A673 (cell line): ENCODE measurements around the gene TRIP12. TPM values are rescaled to one million over a fixed set of nuclear protein-coding genes. Genes with fewer than 3 reads are reported as not detected.

Experiments used
- BruUV-seq: library from RNA; stranded (reverse); fragments of 400-500 nt; replicated peaks from 2 replicates; lab custom pipeline; 2021; lab: Mats Ljungman, UMichigan
- CTCF ChIA-PET: fragments of 300-600 bp; sonication (Branson Sonifier 250); formaldehyde crosslinking; loops from one replicate; lab custom pipeline; 2022; ENCODE audit warnings: antibody characterized with exemption; lab: Charles Lee
- POLR2A ChIA-PET: fragments of 300-600 bp; sonication (Branson Sonifier 250); formaldehyde crosslinking; loops from one replicate; lab custom pipeline; 2022; ENCODE audit warnings: antibody characterized with exemption; ENCODE audit not compliant: low non-redundant PET; lab: Charles Lee
- DNase-seq: peaks from one replicate; pipeline ENCODE4 v3.0.0-alpha.2; 2015; ENCODE audit warnings: low spot score
- H3K27ac ChIP-seq: fragments of 200-600 bp; sonication (generic); 2 replicates; pipeline ENCODE4 v1.5.1; 2016; ENCODE audit warnings: mixed run types, low read depth, mild to moderate bottlenecking, mixed read lengths, antibody characterized with exemption, low read length; ENCODE audit not compliant: poor library complexity, severe bottlenecking
- H3K27me3 ChIP-seq: fragments of 200-600 bp; sonication (generic); replicated peaks from 2 replicates; pipeline ENCODE4 v1.6.1; 2017; ENCODE audit warnings: mixed run types, low read depth, mild to moderate bottlenecking, mixed read lengths, antibody characterized with exemption, low read length; ENCODE audit not compliant: insufficient read depth, poor library complexity
- H3K36me3 ChIP-seq: fragments of 200-600 bp; sonication (generic); 2 replicates; pipeline ENCODE4 v1.6.1; 2016; ENCODE audit warnings: mixed run types, mild to moderate bottlenecking, mixed read lengths, antibody characterized with exemption, low read length; ENCODE audit not compliant: insufficient read depth, poor library complexity, severe bottlenecking
- H3K4me1 ChIP-seq: fragments of 200-600 bp; sonication (generic); 2 replicates; pipeline ENCODE4 v1.6.1; 2017; ENCODE audit warnings: mixed run types, mild to moderate bottlenecking, mixed read lengths, antibody characterized with exemption, low read length; ENCODE audit not compliant: insufficient read depth, poor library complexity, severe bottlenecking
- H3K4me3 ChIP-seq: fragments of 200-600 bp; sonication (generic); 2 replicates; pipeline ENCODE4 v1.5.1; 2016; ENCODE audit warnings: low read depth, mixed run types, mild to moderate bottlenecking, mixed read lengths, low read length; ENCODE audit not compliant: poor library complexity, severe bottlenecking
- H3K9me3 ChIP-seq: fragments of 200-600 bp; sonication (generic); 2 replicates; pipeline ENCODE4 v1.6.1; 2016; ENCODE audit warnings: mixed run types, low read depth, mild to moderate bottlenecking, mixed read lengths, antibody characterized with exemption, low read length; ENCODE audit not compliant: poor library complexity, severe bottlenecking
- EZH2 ChIP-seq: fragments of 200-600 bp; sonication (generic); IDR thresholded peaks from 2 replicates; pipeline ENCODE4 v1.6.1; 2017; ENCODE audit warnings: borderline replicate concordance, low read depth, mild to moderate bottlenecking, mixed read lengths, antibody characterized with exemption, low read length; ENCODE audit not compliant: poor library complexity, severe bottlenecking
- intact Hi-C: fragments of 100-400 bp; cut with micrococcal nuclease; formaldehyde crosslinking; loops from one replicate; pipeline ENCODE4 v1.10.0; 2022; ENCODE audit not compliant: unreplicated experiment
- total RNA-seq: library from RNA; stranded (reverse); gene quantifications from 2 replicates; pipeline ENCODE4 v1.2.3, GENCODE V29; 2021
- TF ChIP-seq, protein P1 (sequence below): fragments of 300-800, 200-600 bp; sonication (generic); conservative IDR thresholded peaks from 2 replicates; pipeline ENCODE4 v1.5.1; 2017; ENCODE audit warnings: low read depth, mild to moderate bottlenecking, antibody characterized with exemption, low read length, moderate library complexity, mixed read lengths

TRIP12 gene
- total RNA-seq, 1 experiment from 2014 or later = 300 TPM

DNA sequence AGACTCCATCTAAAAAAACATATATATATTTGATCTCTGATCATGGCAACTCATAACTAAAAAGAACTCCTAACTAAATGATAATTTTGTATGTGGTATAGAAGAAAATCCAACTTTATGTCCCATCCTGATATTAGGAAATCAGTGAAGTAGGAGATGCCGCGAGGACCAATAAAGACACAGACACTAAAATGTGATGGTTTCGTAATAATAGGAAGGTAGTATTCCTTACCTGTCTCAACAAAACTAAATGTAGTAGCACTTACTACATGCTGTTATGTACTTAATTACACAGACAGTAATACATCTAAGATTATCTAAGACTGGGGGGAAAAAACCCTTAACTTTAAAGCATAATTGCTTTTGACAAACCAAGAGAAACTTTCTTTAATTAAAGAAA lies 63.5 kb downstream of the TRIP12 start:
- H3K36me3 ChIP-seq = peaks cover 29% of the 10 kb centered on the region
- ChIA-PET CTCF (no interaction called here), POLR2A (no interaction called here)
- DNase-seq = no peak
- no peaks in the 10 kb centered on the region for H3K9me3 ChIP-seq
- no peak overlapping the region for H3K27ac ChIP-seq
- BruUV-seq = no TSS peak
- TF ChIP-seq EZH2 = no peak
- peaks cover 13% of the 10 kb centered on the region for H3K4me1 ChIP-seq
- H3K4me3 ChIP-seq = no peak overlapping the region
- no peaks in the 10 kb centered on the region for H3K27me3 ChIP-seq
- intact Hi-C loops = no loop called here

DNA sequence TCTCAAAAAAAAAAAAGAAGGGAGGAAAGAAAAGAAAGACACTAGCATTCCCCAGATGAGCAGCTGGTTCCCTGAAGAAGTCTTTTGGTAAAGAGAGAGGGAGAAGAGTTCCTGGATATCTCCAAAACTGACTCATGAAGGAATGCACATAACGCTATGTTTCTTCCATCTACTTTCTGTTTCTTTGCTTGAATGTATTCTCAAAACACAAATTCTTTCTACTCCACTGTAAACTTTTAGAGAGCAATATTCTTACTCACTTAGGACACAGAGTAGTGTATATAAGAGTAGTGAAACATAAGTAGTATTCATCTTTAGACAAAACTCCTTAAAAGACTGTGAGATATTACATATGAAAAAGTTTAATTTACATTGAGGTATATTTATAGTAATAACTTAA lies 64.2 kb downstream of the TRIP12 start:
- Histone ChIP-seq H3K27ac (no peak overlapping the region), H3K27me3 (no peaks in the 10 kb centered on the region), H3K9me3 (no peaks in the 10 kb centered on the region), H3K36me3 (peaks cover 29% of the 10 kb centered on the region), H3K4me3 (no peak overlapping the region), H3K4me1 (peaks cover 20% of the 10 kb centered on the region)
- BruUV-seq = no TSS peak
- intact Hi-C loops = no loop called here
- CTCF ChIA-PET = no interaction called here
- POLR2A ChIA-PET = no interaction called here
- TF ChIP-seq EZH2 = no peak
- TF ChIP-seq, protein P1, sequence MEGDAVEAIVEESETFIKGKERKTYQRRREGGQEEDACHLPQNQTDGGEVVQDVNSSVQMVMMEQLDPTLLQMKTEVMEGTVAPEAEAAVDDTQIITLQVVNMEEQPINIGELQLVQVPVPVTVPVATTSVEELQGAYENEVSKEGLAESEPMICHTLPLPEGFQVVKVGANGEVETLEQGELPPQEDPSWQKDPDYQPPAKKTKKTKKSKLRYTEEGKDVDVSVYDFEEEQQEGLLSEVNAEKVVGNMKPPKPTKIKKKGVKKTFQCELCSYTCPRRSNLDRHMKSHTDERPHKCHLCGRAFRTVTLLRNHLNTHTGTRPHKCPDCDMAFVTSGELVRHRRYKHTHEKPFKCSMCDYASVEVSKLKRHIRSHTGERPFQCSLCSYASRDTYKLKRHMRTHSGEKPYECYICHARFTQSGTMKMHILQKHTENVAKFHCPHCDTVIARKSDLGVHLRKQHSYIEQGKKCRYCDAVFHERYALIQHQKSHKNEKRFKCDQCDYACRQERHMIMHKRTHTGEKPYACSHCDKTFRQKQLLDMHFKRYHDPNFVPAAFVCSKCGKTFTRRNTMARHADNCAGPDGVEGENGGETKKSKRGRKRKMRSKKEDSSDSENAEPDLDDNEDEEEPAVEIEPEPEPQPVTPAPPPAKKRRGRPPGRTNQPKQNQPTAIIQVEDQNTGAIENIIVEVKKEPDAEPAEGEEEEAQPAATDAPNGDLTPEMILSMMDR = no peak
- no peak for DNase-seq

DNA sequence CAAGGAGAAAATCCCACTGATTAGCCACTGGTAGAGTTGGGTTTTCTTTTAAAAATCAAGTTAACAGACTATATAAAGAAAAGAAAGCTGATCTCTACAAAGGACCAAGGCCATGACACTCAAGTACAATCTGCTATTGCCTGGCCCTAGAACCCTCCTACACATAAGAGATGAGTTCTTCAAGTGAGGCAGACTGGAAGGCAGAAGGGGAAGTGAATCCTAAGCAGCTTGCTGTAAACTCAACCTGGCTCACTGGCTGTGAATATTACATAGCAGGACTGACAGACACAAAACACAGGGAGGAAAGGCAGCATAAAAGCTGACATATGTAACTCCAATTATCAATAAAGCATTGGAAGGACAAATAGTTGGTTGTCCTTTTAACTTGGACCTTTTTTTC lies 65.4 kb downstream of the TRIP12 start:
- Histone ChIP-seq H3K4me1 (peaks cover 17% of the 10 kb centered on the region), H3K36me3 (peaks cover 29% of the 10 kb centered on the region), H3K27ac (no peak overlapping the region), H3K27me3 (no peaks in the 10 kb centered on the region), H3K4me3 (no peak overlapping the region), H3K9me3 (no peaks in the 10 kb centered on the region)
- CTCF ChIA-PET = interaction anchor here (0.6 kb wide), 1 partner anchor 9 kb away, joined by 8 read pairs; no protein-coding TSS in a partner anchor
- POLR2A ChIA-PET = no interaction called here
- intact Hi-C loops = no loop called here
- BruUV-seq = no TSS peak
- no peak for DNase-seq
- TF ChIP-seq, protein P1 = no peak
- TF ChIP-seq EZH2 = no peak

DNA sequence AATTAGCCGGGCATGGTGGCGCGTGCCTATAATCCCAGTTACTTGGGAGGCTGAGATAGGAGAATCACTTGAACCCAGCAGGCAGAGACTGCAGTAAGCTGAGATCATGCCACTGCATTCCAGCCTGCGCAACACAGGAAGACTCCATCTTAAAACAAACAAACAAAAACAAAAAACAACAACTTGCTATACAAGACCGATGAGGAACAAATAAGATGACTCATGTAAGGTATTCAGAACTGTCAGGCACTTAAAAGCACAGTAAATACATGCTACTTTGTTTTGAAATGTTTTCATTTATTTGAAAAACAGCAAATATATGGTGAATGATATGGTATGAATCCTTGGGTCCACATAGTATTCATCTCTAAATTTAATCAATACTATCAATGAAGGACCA lies 66.7 kb downstream of the TRIP12 start:
- TF ChIP-seq, protein P1 = no peak
- TF ChIP-seq EZH2 = no peak
- H3K4me3 ChIP-seq = no peak overlapping the region
- ChIA-PET POLR2A (no interaction called here), CTCF (interaction anchor here (0.5 kb wide), 1 partner anchor 24 kb away, joined by 3 read pairs; no protein-coding TSS in a partner anchor)
- DNase-seq = no peak
- no peaks in the 10 kb centered on the region for H3K9me3 ChIP-seq
- no TSS peak for BruUV-seq
- peaks cover 17% of the 10 kb centered on the region for H3K4me1 ChIP-seq
- no peaks in the 10 kb centered on the region for H3K27me3 ChIP-seq
- peaks cover 29% of the 10 kb centered on the region for H3K36me3 ChIP-seq
- no peak overlapping the region for H3K27ac ChIP-seq
- intact Hi-C loops = no loop called here
